Metanephros (tissue), 1 donor: ENCODE data around the gene KIAA1958. TPM values are rescaled to one million over a fixed set of nuclear protein-coding genes. Genes with fewer than 3 reads are reported as not detected.

ENCODE experiments used
- total RNA-seq: library from RNA; depleted of rRNA; stranded (reverse); fragments of >200 nt; gene quantifications from one replicate; pipeline ENCODE4 v1.2.3, GENCODE V29; 2014

Gene KIAA1958, protein sequence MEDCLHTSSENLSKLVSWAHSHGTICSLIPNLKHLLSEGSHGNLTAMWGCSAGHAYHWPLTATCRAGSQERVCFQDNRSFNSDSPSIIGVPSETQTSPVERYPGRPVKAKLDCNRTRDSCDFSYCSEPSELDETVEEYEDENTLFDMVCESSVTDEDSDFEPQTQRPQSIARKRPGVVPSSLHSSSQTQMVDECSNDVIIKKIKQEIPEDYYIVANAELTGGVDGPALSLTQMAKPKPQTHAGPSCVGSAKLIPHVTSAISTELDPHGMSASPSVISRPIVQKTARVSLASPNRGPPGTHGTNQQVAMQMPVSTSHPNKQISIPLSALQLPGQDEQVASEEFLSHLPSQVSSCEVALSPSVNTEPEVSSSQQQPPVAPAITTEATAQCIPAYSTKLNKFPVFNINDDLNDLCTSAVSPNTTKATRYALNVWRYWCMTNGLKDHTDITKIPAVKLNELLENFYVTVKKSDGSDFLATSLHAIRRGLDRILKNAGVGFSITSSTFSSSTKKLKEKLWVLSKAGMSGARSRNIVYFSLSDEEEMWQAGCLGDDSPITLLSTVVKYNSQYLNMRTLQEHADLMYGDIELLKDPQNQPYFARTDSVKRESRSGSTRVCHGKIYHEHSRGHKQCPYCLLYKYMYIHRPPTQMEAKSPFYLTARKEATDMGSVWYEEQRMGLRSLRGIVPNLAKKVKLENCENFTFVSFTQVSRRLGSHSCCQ
- total RNA-seq, result 22.1 TPM

DNA sequence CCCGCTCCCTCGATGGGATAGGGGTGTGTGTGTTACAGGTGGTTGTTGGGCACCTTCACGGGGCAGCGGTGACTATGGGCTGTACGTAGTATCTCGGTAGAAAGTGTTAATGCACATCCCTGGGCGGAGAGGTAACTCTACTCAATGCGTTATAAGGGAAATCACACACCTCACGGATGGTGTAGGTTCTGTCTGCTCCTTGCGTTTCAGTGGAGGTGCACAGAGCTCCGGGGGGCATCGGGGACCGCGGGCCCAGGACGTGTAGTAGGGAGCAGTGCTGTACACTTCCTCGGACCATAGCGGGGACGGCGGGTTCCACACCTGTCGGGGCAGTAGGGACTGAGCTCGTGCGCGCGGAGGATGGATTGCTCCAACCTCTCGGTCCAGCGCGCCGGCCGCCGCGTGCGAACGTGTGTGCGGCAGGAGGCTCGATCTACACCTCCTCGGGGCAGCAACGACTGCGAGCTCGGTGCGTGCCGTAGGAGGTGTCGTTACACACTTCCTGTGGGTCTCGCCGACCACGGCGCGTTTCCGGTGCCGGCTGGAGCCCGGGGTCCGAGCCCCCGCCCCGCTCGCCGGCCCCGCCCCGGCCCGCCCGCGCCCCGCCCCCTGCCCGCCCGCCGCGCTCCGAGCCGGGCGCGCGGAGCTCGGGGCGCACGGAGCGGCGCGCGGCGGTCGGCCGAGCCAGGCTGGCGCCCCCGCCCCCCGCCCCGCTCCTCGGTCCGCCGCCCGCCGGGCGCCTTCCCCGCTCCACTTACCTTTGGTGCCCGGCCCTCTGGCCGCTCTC is at the start of gene KIAA1958:
Gene KIAA1958 (plus strand): TSS at position 607 of the 787 bp plus-strand sequence. CDS start 87,254 bp downstream, outside the sequence.

DNA sequence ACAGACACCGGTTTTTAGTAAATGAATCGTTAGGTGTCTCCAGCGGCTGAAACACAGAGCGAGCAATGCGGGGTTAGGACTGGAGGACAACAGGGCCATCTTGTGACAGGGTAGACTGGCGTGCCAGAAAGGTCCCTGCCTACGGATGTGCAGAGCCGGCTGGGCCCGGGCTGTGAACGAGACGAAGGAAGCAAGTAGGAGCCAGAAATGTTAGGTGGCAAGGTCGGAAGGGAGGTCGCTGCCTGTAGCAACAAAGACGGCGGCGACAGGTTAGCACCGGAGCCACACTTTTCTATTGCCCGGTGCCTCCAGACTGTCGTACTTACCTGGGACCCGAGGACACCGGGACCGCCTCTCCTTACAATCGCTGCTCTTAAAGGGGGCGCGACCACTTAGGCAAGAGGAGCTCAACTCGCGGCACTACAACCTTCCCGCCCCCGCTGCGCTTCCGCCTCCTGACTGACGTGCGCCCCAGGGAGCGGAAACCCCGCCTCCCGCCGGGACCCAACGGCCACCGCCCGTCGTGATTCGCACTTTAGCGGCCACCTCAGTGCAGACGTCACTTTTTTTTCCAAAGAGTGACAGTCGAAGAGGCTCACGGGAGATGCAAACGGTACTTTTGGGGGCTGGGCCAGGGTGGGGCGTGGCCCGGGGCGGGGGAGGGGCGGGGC is 231.2 kb downstream of the KIAA1958 start, which contains the start of gene INIP:
Gene INIP (minus strand): TSS at position 457 of the 671 bp plus-strand sequence. CDS start 1,632 bp downstream, outside the sequence.

Other genes with a start within 250 kb of the KIAA1958 start
- gene PTBP3, start 153.2 kb upstream of the KIAA1958 start, total RNA-seq, result 111 TPM
- gene HSDL2, start 106.7 kb upstream of the KIAA1958 start, total RNA-seq, result 47.9 TPM
- 25.2 TPM for gene INIP, start 231.3 kb downstream of the KIAA1958 start, total RNA-seq